Right ventricle myocardium inferior (tissue), 1 donor: Measurements from ENCODE around the gene CDK14. TPM values are rescaled to one million over a fixed set of nuclear protein-coding genes. Genes with fewer than 3 reads are reported as not detected.
"Not testable (repeated sequence)": the region's sequence is repeated elsewhere in the genome, so short reads cannot be mapped to it uniquely, and the experiment has no call there.

ENCODE experiments used
- ATAC-seq: fragments of 200-7000 bp; cut with Tn5 transposase; one replicate; pipeline ENCODE4 v1.9.1; 2020; ENCODE audit warnings: mild to moderate bottlenecking, moderate library complexity
- DNase-seq: peaks from one replicate; pipeline ENCODE4 v3.0.0; 2021; ENCODE audit errors: missing footprints
- intact Hi-C: fragments of 100-400 bp; cut with DNase I; formaldehyde crosslinking; loops from one replicate; pipeline ENCODE4 v1.11.0; 2022
- total RNA-seq: library from RNA; stranded (reverse); fragmentation: NEBNext Ultra II Directional; extraction: Animal tissue kit (Norgen Biotek cat#: 25700); gene quantifications from one replicate; pipeline ENCODE4 v1.2.1, GENCODE V29; 2021
- donor health status: DM: no; HTN: yes; CAD: no; lungs with severe emphysema.

Gene CDK14
- total RNA-seq, 1 donor from 2014 or later = 26.3 TPM

DNA sequence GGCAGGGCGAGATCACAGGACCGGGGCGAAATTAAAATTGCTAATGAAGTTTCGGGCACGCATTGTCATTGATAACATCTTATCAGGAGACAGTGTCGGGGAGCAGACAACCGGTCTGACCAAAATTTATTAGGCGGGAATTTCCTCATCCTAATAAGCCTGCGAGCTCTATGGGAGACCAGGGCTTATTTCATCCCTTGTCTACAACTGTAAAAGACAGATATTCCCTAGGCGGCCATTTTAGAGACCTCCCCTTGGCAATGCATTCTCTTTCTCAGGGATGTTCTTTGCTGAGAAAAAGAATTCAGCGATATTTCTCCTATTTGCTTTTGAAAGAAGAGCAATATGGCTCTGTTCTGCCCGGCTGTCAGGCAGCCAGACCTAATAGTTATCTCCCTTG, 198.1 kb downstream of the CDK14 start:
- intact Hi-C loops, ATAC-seq, DNase-seq: not testable (repeated sequence)

DNA sequence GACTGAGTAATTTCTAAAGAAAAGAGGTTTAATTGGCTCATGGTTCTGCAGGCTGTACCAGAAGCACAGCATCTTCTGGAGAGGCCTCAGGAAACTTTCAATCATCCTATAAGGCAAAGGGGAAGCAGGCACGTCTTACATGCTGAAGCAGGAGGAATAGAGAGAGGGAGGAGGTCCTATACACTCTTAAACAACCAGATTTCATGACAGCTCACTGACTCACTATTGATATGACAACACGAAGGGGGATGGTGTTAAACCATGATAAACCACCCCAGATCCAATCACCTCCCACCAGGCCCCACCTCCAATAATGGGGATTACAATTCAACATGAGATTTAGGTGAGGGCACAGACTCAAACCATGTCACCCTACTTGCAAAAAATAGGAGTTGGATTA, 201.5 kb downstream of the CDK14 start:
- no peak for ATAC-seq
- intact Hi-C loops = no loop called here
- no peak for DNase-seq

DNA sequence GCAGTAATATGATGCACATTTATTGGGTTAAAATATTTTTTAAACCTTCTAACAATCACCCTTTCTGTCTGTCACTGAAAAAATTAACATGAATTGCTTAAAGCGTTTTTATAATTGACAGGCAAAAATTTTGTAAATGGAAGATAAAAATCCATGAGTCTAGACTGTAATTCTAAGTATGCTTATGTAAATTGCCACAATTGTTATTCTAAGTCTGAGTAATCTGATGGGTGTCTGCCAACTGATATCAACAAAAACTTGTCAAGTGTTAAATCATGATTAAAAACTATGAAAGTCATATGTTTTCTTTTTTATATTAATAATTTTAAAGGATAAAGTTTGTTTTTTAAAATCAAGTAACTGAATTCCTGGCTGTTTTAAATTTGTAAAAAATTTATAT, 208.2 kb downstream of the CDK14 start:
- intact Hi-C loops = no loop called here
- no peak for DNase-seq
- ATAC-seq = no peak

DNA sequence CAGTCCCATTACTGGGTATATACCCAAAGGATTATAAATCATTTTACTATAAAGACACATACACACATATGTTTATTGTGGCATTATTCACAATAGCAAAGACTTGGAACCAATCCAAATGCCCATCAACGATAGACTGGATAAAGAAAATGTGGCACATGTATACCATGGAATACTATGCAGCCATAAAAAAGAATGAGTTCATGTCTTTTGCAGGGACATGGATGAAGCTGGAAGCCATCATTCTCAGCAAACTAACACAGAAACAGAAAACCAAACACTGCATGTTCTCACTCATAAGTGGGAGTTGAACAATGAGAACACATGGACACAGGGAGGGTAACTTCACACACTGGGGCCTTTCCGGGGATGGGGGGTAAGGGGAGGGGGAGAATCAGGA, 219.4 kb downstream of the CDK14 start:
- intact Hi-C loops = not testable (repeated sequence)

DNA sequence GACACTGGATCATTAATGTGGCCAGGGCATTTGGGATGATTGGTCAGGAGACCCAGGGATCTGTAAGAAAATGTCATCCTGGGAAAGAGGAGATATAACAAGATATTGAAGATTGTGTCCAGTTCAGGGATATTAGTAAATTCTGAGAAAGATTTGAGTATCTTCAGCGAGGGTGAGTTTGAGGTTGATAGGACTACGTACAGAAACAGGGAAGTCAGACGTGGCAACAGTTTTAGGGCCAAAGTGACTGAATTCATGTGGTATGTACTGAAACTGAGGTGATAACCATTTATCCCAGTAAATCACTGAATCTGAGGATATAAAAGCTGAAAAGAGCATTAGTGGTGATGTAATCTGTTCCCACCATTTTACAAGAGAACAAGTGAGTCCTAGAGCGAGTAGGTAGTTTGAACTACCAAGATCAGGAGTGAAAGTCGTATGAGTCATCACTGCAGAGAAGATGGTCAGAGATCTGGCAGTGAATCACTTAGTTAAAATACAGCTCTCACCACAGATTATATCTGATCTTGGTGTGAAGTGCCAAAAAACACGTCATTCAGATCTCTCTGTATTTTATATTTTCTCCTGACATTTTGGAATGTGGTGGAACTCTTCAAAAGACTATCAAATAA, 220.5 kb downstream of the CDK14 start:
- ATAC-seq = peak; percentile 44
- DNase-seq = no peak
- intact Hi-C loops = no loop called here

More for the DNA sequence above, 219.4 kb downstream of the CDK14 start:
- ATAC-seq, DNase-seq: not testable (repeated sequence)

DNA sequence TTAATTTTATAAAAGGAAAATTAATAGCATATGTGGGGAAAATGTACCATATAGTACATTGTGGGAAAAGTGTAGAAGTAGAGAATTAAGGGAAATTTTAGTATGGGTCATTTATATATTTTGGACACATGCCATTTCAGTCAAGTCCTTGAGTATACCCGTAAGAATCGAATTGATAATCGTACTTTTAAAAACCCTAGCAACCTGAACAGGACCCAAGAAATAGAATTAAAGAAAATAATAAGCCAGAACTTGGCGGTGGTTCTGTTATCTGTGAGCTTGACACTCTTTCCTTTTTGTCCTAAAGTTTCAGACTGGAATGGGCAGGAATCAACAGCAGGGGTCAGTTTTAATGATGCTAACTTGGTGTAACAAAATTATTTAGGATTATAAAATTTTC, 221.0 kb downstream of the CDK14 start:
- ATAC-seq = no peak

DNA sequence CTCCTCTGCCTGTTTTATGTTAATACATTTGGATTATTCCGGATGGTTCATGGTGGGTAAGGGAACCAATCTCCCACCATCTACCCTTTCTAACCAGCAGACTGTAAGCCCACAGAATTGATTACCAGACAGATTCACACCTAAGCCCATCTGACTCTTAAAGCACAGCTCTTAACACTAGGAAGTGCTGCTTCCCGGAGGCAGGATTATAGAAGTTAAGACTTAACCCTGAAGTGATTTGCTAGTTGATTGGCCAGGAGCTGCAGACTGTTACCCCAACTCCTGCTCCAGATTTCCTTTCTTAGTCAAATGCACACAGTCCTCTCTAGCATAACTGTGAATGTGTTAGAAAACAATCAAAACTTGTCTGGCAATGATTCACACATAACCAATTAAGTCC, 221.7 kb downstream of the CDK14 start:
- ATAC-seq = no peak
- intact Hi-C loops = no loop called here
- no peak for DNase-seq

More for the DNA sequence above, 221.0 kb downstream of the CDK14 start:
- DNase-seq = no peak
- intact Hi-C loops = no loop called here

DNA sequence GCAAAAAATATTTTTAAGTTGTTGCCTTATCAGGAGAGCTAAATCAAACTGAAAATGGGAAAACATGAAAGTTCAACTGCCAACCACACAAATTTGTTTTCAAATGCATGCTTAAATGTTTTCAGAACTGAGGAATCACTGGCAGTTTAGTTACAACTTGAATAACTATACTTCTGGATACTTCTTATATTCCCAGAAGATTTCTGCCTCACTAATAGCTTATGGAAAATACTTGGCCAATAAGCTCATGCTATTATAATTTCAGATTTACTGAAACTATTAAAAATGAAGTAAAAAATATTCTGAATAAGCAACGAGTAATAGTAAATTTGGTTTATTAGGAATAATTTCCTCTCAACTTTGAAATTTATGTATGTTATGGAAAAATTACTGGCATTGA, 222.2 kb downstream of the CDK14 start:
- intact Hi-C loops = no loop called here
- DNase-seq = no peak

DNA sequence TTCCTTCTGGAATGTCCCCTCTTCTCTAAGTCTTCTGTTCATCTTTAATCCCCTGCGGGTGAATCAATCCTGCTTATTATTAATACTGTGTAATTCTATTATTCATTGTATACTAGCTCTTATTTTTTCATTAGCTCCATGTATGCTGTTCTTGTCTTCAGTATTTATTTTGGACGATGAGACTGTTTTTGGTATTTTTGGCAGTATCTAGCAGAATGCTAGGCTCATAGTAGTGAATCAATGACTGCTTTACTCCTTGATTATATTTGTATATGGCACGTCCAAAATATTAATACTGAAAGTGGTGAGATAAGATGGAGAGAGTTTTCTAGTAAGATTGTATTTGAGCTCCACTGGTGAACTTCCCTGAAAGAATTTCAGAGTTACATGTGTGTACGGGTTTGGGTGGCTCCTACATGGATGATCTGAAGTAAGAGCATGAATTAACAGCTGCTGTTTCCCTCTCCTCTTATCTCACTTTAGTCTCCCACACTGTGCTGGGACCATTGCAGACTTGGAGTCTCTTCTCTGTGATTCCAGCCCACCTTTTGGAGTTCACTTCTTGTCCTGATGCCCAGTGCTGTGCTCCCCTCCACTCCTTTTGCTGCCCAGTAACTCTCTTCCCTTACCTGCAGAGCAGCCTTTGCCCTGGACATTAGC, 226.0 kb downstream of the CDK14 start:
- no peak for DNase-seq
- no peak for ATAC-seq

More for the DNA sequence above, 222.2 kb downstream of the CDK14 start:
- ATAC-seq = no peak

DNA sequence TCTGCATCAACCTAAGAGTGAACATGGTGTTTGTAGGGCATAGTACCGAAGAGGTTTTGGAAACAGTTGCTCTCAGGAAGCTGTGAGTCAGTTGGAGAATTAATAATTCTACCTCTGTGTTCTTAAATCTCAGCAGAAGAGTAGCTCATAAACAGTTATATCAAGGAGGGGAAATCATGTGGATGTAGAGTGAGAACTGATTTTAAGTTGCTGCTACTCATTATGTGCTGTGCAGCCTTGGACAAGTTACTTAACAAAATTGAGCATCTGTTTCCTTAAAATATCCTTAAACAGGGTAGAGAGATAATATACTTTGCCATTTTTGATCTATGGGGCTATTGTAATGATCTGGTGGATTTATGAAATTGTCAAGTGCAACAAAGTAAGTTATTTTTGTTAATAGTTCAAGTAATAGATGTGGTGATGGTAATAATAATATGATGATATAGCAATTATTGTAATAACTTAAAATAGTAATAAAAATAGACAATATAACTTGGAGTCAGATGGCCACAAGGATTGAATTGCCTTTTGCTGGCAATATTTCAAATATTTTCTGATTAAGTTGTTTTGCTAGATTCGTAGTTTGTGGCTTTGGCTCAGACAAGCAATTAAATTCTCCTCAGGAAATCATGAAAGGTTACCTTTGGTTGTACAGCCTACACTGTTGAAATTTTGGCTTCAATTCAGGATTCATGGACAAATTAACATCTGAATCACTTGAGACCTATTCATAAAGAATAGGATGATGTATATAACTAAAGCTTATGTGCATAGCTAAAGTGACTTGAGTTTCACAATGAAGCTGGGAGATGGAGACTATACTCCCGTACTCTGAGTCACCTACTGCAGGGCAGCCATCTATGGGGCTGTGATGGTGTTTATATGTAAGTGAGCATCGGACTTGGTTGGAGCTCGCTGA, 228.5 kb downstream of the CDK14 start:
- DNase-seq = no peak
- intact Hi-C loops = no loop called here
- no peak for ATAC-seq

More for the DNA sequence above, 226.0 kb downstream of the CDK14 start:
- intact Hi-C loops = no loop called here

DNA sequence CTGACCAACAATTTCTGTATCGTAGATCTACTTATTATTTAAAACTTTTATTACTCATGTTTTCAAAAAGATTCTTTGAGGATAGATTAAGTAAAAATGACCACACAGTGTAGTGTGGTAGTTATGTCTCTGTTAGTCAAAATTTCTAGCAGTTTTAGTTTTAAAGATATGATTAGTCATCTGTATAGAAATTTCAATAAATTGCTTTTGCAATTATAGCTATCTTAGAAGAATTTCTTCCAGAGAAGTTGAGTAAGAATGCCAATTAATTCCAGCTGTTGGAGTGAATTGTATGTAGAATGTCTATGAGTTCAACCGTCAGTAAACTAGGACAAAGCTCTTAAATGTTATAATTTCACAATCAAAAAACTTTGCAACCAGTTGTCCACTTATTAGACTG, 229.7 kb downstream of the CDK14 start:
- ATAC-seq = peak; percentile 49
- no peak for DNase-seq
- intact Hi-C loops = no loop called here

DNA sequence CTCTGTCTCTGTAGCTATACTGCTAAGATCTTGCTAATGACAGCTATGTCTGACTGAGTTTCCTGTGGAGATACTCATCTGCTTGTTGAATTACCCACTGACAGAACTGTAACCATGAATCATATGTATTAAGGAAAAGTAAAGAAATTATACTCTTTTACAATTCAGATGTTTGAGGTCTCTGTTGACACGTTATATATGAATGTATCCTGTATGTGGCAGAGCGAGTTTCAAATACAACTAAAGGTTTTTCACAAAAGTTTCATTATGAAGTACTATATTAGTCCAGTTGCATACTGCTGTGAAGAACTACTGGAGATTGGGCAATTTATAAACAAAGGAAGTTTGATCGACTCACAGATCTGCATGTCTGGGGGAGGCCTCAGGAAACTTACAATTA, 232.5 kb downstream of the CDK14 start:
- ATAC-seq (no peak), DNase-seq (no peak)
- intact Hi-C loops = no loop called here

DNA sequence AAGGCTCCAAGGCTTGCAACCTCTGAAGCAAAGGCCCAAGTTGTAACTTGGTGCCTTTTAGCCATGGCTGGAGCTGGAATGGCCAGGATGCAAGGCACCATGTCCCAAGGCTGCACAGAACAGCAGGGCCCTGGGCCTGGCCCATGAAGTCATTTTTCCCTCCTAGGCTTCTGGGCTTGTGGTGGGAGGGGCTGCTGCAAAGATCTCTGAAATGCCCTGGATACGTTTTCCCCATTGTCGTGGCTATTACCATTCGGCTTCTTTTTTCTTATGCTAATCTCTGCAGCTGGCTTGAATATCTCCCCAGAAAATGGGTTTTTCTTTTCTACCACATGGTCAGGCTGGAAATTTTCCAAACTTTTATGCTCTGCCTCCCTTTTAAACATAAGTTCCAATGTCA, 234.2 kb downstream of the CDK14 start:
- ATAC-seq (no peak), DNase-seq (no peak)
- intact Hi-C loops = loop anchor here (10.0 kb wide), 1 partner anchor 376 kb away; no protein-coding TSS in a partner anchor

DNA sequence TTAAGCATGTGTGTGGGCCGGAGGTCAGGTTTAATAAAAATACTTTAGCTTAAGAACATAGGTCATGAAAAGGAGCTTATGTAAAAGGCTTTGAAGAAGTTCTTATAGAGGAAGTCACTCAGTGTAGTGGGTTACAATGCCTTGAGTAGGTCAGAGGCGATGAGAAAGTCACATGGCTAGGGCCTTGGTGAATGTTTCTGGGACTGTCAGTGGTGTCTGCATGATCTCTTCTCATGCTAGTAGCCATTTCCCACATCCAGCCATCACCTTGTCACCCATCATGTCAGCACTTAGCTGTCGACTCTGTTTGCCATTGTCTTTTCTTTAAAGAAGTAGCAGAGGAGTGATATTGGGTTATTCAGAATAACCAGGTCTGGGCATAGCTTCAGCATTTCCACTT, 236.6 kb downstream of the CDK14 start:
- peak; percentile 69 for ATAC-seq
- no peak for DNase-seq
- intact Hi-C loops = loop anchor here (10.0 kb wide), 1 partner anchor 378 kb away; no protein-coding TSS in a partner anchor

DNA sequence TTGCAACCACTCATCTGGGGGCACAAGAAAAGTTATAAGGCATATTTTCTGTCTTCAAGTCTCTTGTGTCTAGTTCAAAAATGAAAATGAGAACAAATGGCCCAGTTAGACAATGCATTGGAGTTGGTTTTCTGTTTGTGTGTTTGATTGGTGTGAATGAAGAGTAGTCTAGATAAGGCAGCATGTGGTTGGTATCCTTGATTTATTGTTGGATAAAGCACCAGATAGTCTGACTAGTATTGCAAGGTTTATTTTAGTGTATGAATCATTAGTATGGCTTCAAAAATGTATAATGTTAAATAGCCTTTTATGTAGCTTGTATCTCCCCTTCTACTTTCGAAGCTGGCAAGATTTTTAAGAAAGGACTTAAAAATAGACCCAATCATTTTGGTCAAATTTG, 237.3 kb downstream of the CDK14 start:
- ATAC-seq (no peak), DNase-seq (no peak)
- intact Hi-C loops = loop anchor here (10.0 kb wide), 1 partner anchor 379 kb away; no protein-coding TSS in a partner anchor

DNA sequence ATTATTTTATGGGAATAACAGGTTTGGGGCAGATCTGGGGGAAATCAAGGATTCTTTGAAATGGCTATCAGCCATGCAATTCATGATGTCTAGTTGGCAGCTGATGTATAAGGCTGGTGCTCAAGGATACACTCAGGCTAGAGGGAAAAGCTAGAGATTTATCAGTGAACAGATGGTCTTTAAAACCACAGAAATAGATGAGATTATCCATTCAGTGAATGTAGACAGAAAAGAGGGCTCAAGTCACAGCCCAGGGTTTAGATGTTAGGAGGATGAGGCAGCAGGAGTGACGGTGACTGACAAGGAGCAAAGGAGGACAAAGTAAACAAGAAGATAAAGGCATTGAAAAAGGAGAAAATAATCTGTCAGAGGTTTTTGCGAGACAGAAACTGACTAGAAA, 238.7 kb downstream of the CDK14 start:
- intact Hi-C loops = loop anchor here (10.0 kb wide), 1 partner anchor 380 kb away; no protein-coding TSS in a partner anchor
- ATAC-seq = no peak
- DNase-seq = no peak

DNA sequence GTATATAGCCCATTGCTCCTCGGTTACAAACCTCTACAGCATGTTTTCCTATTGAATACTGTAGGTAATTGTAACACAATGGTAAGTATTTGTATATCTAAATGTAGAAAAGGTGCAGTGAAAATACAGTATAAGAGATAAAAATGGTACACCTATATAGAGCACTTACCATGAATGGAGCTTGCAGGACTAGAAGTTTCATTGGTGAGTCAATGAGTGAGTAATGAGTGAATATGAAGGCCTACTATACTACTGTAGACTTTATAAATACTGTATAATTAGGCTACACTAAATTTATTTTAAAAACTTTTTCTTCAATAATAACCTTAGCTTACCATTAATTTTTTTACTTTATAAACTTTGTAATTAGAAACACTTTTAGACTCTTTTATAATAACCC, 239.7 kb downstream of the CDK14 start:
- ATAC-seq (no peak), DNase-seq (no peak)
- intact Hi-C loops = loop anchor here (10.0 kb wide), 1 partner anchor 381 kb away; no protein-coding TSS in a partner anchor

DNA sequence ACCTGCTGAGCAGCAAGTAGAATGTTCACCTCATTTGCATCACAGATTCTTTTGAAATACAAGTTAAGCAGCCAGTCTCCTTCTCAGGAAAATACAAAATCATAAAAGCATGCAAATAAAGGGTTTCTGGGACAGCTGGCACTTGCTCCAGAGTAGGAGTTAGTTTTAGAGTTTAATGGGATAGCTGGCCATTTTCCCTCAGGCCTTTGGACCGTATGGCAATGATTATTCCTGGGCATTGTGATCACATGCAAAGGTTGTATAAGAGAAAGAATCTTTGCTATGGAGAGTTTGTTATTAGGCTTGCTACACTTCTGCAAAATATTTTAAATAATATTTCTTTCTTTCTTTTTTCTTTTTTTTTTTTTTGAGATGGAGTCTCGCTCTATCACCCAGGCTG, 240.8 kb downstream of the CDK14 start:
- ATAC-seq (no peak), DNase-seq (no peak)
- intact Hi-C loops = loop anchor here (10.0 kb wide), 1 partner anchor 382 kb away; no protein-coding TSS in a partner anchor

DNA sequence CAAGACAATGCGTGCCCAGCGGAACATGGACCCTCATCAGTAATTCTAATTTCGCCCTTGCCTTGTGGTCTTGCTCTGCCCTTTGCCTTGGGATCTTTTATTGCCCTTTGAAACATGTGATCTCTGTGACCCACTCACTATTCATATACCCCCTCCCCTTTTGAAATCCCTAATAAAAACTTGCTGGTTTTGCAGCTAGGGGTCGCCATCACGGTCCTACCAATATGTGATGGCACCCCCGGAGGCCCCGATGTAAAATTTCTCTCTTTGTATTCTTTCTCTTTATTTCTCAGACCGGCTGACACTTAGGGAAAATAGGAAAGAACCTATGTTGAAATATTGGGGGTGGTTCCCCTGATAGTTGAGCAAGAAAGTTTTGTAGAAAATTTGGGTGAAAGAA, 242.7 kb downstream of the CDK14 start:
- intact Hi-C loops = loop anchor here (10.0 kb wide), 1 partner anchor 384 kb away; no protein-coding TSS in a partner anchor
- DNase-seq = no peak
- no peak for ATAC-seq
